OCI-LY1 (cell line): ENCODE measurements around the gene MRPL51.

Source experiments
- EZH2 ChIP-seq: fragments of 200-600 bp; sonication (generic), shearing (Covaris generic); IDR thresholded peaks from 2 replicates; pipeline ENCODE4 v1.8.0; 2017; ENCODE audit warnings: borderline replicate concordance, mixed run types, mild to moderate bottlenecking, antibody characterized with exemption, low read length, moderate library complexity, mixed read lengths
- TF ChIP-seq, protein P1 (sequence below): fragments of 200-600 bp; sonication (generic), shearing (Covaris generic); IDR thresholded peaks from 2 replicates; pipeline ENCODE4 v1.5.1; 2017; ENCODE audit warnings: mild to moderate bottlenecking, antibody characterized with exemption, low read length, moderate library complexity, mixed read lengths

DNA sequence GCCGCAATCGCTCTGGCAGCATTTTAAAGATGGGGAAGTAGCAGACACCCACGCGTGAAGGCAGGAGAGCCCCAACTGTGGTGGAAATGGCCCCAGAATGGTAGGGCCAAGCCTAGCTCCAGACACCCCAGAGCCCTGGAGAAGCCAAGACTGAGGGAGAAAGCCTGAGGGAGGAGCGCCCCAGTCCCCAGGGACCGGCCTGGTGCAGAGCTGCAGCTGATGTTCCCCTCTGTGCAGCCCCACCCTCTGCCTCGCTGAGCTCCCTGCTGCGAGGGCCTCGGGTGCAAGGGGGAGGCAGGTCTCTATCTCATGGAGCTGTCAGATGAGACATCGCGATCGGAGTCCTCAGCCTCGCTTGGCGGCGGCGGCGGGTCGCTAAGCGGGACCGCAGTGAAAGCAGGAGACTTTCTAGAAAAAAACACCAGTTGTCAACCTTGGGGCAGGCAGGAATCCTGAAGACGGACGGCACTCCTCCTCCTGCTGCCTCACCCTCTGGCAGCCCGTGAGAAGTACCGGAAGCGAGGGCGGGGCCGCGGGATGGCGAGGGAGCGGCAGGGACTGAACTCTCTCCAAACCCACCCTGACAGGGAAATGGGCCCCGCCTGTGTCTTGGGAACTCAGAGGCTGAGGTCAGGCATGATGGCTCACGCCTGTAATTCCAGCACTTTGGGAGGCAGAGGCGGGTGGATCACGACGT is 47.3 kb upstream of the MRPL51 start:
- TF ChIP-seq, protein P1, sequence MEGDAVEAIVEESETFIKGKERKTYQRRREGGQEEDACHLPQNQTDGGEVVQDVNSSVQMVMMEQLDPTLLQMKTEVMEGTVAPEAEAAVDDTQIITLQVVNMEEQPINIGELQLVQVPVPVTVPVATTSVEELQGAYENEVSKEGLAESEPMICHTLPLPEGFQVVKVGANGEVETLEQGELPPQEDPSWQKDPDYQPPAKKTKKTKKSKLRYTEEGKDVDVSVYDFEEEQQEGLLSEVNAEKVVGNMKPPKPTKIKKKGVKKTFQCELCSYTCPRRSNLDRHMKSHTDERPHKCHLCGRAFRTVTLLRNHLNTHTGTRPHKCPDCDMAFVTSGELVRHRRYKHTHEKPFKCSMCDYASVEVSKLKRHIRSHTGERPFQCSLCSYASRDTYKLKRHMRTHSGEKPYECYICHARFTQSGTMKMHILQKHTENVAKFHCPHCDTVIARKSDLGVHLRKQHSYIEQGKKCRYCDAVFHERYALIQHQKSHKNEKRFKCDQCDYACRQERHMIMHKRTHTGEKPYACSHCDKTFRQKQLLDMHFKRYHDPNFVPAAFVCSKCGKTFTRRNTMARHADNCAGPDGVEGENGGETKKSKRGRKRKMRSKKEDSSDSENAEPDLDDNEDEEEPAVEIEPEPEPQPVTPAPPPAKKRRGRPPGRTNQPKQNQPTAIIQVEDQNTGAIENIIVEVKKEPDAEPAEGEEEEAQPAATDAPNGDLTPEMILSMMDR, result no peak
- no peak for TF ChIP-seq EZH2
